Fibroblast of lung (primary cell): Measurements from ENCODE around the gene DHRS4. TPM values are rescaled to one million over a fixed set of nuclear protein-coding genes. Genes with fewer than 3 reads are reported as not detected.

ENCODE experiments used
- DNase-seq, 2 donors: peaks; one replicate each; pipeline versions ENCODE4 v3.0.0 to v3.0.0-alpha.2; 2010; ENCODE audit warnings: low read depth in 2 of 2
- H2AFZ ChIP-seq: 2 replicates; pipeline ENCODE4 v1.5.1; 2012; ENCODE audit warnings: low read length, control low read depth, inconsistent platforms
- H3K27ac ChIP-seq: 2 replicates; pipeline ENCODE4 v1.5.1; 2011; ENCODE audit warnings: low read length, control low read depth; ENCODE audit not compliant: insufficient read depth
- H3K27me3 ChIP-seq: 2 replicates; pipeline ENCODE4 v1.5.1; 2011; ENCODE audit warnings: mild to moderate bottlenecking, low read length; ENCODE audit not compliant: control insufficient read depth, insufficient read depth
- H3K36me3 ChIP-seq: 2 replicates; pipeline ENCODE4 v1.5.1; 2011; ENCODE audit warnings: low read length; ENCODE audit not compliant: control insufficient read depth, insufficient read depth
- H3K4me1 ChIP-seq: 2 replicates; pipeline ENCODE4 v1.5.1; 2011; ENCODE audit warnings: low read length; ENCODE audit not compliant: control insufficient read depth, insufficient read depth; ENCODE audit errors: extremely low read depth
- H3K4me2 ChIP-seq: 2 replicates; pipeline ENCODE4 v1.5.1; 2011; ENCODE audit warnings: low read length, control low read depth; ENCODE audit not compliant: insufficient read depth; ENCODE audit errors: extremely low read depth
- H3K4me3 ChIP-seq, 4 experiments: fragments of 200-600 bp in 1 of 4; sonication (generic) in 1 of 4; replicated peaks in 1 of 4; 2 replicates each; pipeline ENCODE4 v1.5.1; 2011 to 2016; ENCODE audit warnings: low read length in 4 of 4, low read depth in 3 of 4, mild to moderate bottlenecking in 3 of 4, control low read depth in 2 of 4, inconsistent platforms in 1 of 4, mixed read lengths in 1 of 4; ENCODE audit not compliant: insufficient read depth in 1 of 4; ENCODE audit errors: control extremely low read depth in 1 of 4
- H3K79me2 ChIP-seq: 2 replicates; pipeline ENCODE4 v1.5.1; 2012; ENCODE audit warnings: mild to moderate bottlenecking, low read length, inconsistent platforms; ENCODE audit not compliant: control insufficient read depth, insufficient read depth
- H3K9ac ChIP-seq: 2 replicates; pipeline ENCODE4 v1.5.1; 2011; ENCODE audit warnings: mild to moderate bottlenecking, low read length, control low read depth; ENCODE audit not compliant: insufficient read depth
- H3K9me3 ChIP-seq: 2 replicates; pipeline ENCODE4 v1.5.1; 2012; ENCODE audit warnings: low read depth, low read length; ENCODE audit not compliant: control insufficient read depth, insufficient read depth
- H4K20me1 ChIP-seq: 2 replicates; pipeline ENCODE4 v1.5.1; 2011; ENCODE audit warnings: low read length; ENCODE audit not compliant: control insufficient read depth, insufficient read depth; ENCODE audit errors: extremely low read depth
- EZH2 ChIP-seq: IDR thresholded peaks from 2 replicates; pipeline ENCODE4 v1.5.1; 2012; ENCODE audit warnings: low read length, control low read depth, mild to moderate bottlenecking; ENCODE audit errors: missing control alignments
- polyA plus RNA-seq, 2 donors: library from polyadenylated mRNA; depleted of rRNA in 1 of 2; stranded (reverse) in 1 of 2; unstranded in 1 of 2; fragments of >200 nt; gene quantifications; 2 replicates each; pipeline ENCODE4 v1.2.1, GENCODE V29; 2011 to 2012; ENCODE audit warnings: missing spikeins in 1 of 2
- total RNA-seq: library from RNA; depleted of rRNA; stranded (reverse); fragments of >200 nt; gene quantifications from 2 replicates; pipeline ENCODE4 v1.2.1, GENCODE V29; 2014
- TF ChIP-seq, protein P1 (sequence below), 2 donors: IDR thresholded peaks in 1 of 2; conservative IDR thresholded peaks in 1 of 2; 1 replicate in 1 of 2; 2 replicates in 1 of 2; pipeline ENCODE4 v1.5.1; 2011 to 2012; ENCODE audit warnings: low read length in 2 of 2, control low read depth in 1 of 2, inconsistent platforms in 1 of 2, low read depth in 1 of 2, mild to moderate bottlenecking in 1 of 2

The DHRS4 gene
- total and polyA plus RNA-seq, 2 donors (not counting 1 experiment from before 2014, with no cell fraction given) = 30.5 to 54.7 TPM

- Histone ChIP-seq H3K79me2 (no peaks in the 10 kb centered on the region), H3K27me3 (no peaks in the 10 kb centered on the region), H2AFZ (no peak overlapping the region), H3K4me2 (no peak overlapping the region), H3K36me3 (no peaks in the 10 kb centered on the region), H4K20me1 (no peaks in the 10 kb centered on the region), H3K27ac (no peak overlapping the region), H3K9ac (no peak overlapping the region), H3K4me3 (no peak overlapping the region), H3K4me1 (no peaks in the 10 kb centered on the region), H3K9me3 (no peaks in the 10 kb centered on the region)
- DNase-seq = no peak
- TF ChIP-seq, protein P1, sequence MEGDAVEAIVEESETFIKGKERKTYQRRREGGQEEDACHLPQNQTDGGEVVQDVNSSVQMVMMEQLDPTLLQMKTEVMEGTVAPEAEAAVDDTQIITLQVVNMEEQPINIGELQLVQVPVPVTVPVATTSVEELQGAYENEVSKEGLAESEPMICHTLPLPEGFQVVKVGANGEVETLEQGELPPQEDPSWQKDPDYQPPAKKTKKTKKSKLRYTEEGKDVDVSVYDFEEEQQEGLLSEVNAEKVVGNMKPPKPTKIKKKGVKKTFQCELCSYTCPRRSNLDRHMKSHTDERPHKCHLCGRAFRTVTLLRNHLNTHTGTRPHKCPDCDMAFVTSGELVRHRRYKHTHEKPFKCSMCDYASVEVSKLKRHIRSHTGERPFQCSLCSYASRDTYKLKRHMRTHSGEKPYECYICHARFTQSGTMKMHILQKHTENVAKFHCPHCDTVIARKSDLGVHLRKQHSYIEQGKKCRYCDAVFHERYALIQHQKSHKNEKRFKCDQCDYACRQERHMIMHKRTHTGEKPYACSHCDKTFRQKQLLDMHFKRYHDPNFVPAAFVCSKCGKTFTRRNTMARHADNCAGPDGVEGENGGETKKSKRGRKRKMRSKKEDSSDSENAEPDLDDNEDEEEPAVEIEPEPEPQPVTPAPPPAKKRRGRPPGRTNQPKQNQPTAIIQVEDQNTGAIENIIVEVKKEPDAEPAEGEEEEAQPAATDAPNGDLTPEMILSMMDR (conservative IDR thresholded peaks at IDR 0.05 in 1 of 2, IDR thresholded peaks at IDR 0.05 in 1 of 2; ENCODE audit: low read depth in 1 of 2, low read length in 2 of 2) = no peak
- no peak for TF ChIP-seq EZH2
Measured at GRCh38 chr14:23931721-23932289, 21.8 kb upstream of the DHRS4 start.

DNA sequence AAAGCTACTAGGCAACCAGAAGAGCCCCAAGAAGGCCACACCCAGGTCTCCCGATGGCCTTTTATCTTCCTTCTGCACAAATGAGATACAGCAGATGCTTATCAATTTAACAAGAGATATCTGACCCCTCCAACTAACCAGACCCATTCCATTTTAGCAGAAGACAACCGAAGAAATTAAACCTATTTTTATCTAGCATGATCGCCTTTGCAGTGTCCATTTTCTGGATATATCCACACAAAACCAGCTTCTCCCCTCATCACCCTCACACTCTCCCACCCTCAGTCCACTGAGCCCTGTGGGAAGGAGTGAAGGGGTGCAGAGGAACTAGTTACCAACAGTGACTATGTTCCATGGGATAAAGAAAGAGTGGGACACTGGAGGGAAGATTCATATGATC, 20.9 kb upstream of the DHRS4 start:
- no peak overlapping the region for H2AFZ ChIP-seq
- no peaks in the 10 kb centered on the region for H3K36me3 ChIP-seq
- DNase-seq = no peak
- TF ChIP-seq, protein P1 (conservative IDR thresholded peaks at IDR 0.05 in 1 of 2, IDR thresholded peaks at IDR 0.05 in 1 of 2; ENCODE audit: low read depth in 1 of 2, low read length in 2 of 2) = no peak
- TF ChIP-seq EZH2 = no peak
- H3K79me2 ChIP-seq = no peaks in the 10 kb centered on the region
- no peaks in the 10 kb centered on the region for H3K4me1 ChIP-seq
- no peaks in the 10 kb centered on the region for H3K9me3 ChIP-seq
- H3K9ac ChIP-seq = no peak overlapping the region
- no peaks in the 10 kb centered on the region for H3K27me3 ChIP-seq
- H4K20me1 ChIP-seq = no peaks in the 10 kb centered on the region
- H3K4me3 ChIP-seq = no peak overlapping the region
- H3K4me2 ChIP-seq = no peak overlapping the region
- no peak overlapping the region for H3K27ac ChIP-seq

DNA sequence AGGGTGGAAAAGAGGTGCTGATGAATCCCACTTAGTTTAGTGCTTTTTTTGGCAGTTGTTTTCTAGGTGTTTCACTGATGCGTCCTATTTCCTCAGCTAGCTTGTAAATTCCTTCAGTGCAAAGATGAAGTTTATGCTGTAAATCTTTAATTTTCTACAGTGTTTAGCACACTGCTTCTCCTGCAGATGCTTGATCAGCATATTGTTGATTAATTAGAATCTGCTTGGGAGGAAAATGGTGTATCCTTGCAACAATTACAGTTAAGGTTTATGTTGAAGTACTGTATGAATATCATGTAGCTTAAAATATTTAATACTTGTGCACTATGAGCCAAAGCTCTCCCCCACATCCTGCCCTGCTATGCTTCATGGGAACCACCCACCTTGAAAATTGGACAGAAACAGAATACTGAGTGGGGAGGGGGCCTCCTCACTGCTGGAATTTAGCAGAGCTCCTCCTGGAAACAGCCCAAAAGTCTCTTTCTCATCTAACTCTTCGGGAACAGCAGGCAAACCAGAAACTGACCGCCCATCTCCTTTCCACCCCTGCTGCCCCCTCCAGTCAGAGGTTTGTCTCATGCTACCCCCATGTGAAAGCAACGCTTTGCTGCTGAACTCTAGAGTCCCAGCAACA, 20.3 kb upstream of the DHRS4 start:
- Histone ChIP-seq H3K9ac (no peak overlapping the region), H3K9me3 (no peaks in the 10 kb centered on the region), H2AFZ (no peak overlapping the region), H3K4me3 (no peak overlapping the region), H3K27ac (no peak overlapping the region), H3K79me2 (no peaks in the 10 kb centered on the region), H3K4me2 (no peak overlapping the region), H3K27me3 (no peaks in the 10 kb centered on the region), H3K36me3 (no peaks in the 10 kb centered on the region), H4K20me1 (no peaks in the 10 kb centered on the region), H3K4me1 (no peaks in the 10 kb centered on the region)
- TF ChIP-seq, protein P1 (conservative IDR thresholded peaks at IDR 0.05 in 1 of 2, IDR thresholded peaks at IDR 0.05 in 1 of 2; ENCODE audit: low read depth in 1 of 2, low read length in 2 of 2) = no peak
- TF ChIP-seq EZH2 = no peak
- DNase-seq = no peak
